ENCODE data around the gene UTS2B.

- no peak for TF ChIP-seq FOS (IDR thresholded peaks at IDR 0.05; ENCODE audit: low read depth, low read length)
- no peak for TF ChIP-seq CTCF (conservative IDR thresholded peaks at IDR 0.05; ENCODE audit: low read depth, low read length)
- TF ChIP-seq, protein P1, sequence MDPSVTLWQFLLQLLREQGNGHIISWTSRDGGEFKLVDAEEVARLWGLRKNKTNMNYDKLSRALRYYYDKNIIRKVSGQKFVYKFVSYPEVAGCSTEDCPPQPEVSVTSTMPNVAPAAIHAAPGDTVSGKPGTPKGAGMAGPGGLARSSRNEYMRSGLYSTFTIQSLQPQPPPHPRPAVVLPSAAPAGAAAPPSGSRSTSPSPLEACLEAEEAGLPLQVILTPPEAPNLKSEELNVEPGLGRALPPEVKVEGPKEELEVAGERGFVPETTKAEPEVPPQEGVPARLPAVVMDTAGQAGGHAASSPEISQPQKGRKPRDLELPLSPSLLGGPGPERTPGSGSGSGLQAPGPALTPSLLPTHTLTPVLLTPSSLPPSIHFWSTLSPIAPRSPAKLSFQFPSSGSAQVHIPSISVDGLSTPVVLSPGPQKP (IDR thresholded peaks at IDR 0.05; ENCODE audit: borderline replicate concordance, low read depth, low read length): no peak
- no peak for TF ChIP-seq BHLHE40 (IDR thresholded peaks at IDR 0.05; ENCODE audit: low read depth, low read length)
- TF ChIP-seq SMC3 (IDR thresholded peaks at IDR 0.05; ENCODE audit: low read depth, low read length): no peak
- TF ChIP-seq POLR2A (IDR thresholded peaks at IDR 0.05; ENCODE audit: low read depth, low read length): no peak
- TF ChIP-seq MAFK (IDR thresholded peaks at IDR 0.05; ENCODE audit: low read depth, low read length): no peak
- TF ChIP-seq CEBPB (IDR thresholded peaks at IDR 0.05; ENCODE audit: low read depth, low read length): no peak
- TF ChIP-seq MAZ (IDR thresholded peaks at IDR 0.05; ENCODE audit: borderline replicate concordance, low read depth, low read length): no peak
- TF ChIP-seq RCOR1 (IDR thresholded peaks at IDR 0.05; ENCODE audit: insufficient replicate concordance, low read length): no peak
These were observed 49.1 kb upstream of the UTS2B start for GRCh38 chr3:191379446-191379845.

Data from IMR-90 (cell line).